ENCODE data around the gene SLC15A1. TPM values are rescaled to one million over a fixed set of nuclear protein-coding genes. Genes with fewer than 3 reads are reported as not detected.

SLC15A1 gene
- total and polyA plus RNA-seq, 2 experiments from 2014 or later = not detected

Other genes starting within 250 kb of the SLC15A1 start
- 76.7 and 83.3 TPM in 2 replicates for gene STK24, start 175.6 kb downstream of the SLC15A1 start, total RNA-seq
- 98.0 and 114 TPM in 2 replicates for gene STK24, start 175.6 kb downstream of the SLC15A1 start, polyA plus RNA-seq
- 32.8 and 61.3 TPM in 2 replicates for gene DOCK9, start 225.4 kb upstream of the SLC15A1 start, total RNA-seq
- 33.2 and 39.1 TPM in 2 replicates for gene DOCK9, start 225.4 kb upstream of the SLC15A1 start, polyA plus RNA-seq

Data from cardiac muscle cell (in vitro differentiated cells and primary cell).